Left ventricle myocardium inferior (tissue), 1 donor: Measurements from ENCODE around the gene ACTC1. TPM values are rescaled to one million over a fixed set of nuclear protein-coding genes. Genes with fewer than 3 reads are reported as not detected.
"Not testable (repeated sequence)": the region's sequence is repeated elsewhere in the genome, so short reads cannot be mapped to it uniquely, and the experiment has no call there.

ENCODE experiments used
- DNase-seq: peaks from one replicate; pipeline ENCODE4 v3.0.0-alpha.2; 2020
- H3K27ac ChIP-seq: fragments of 200-600 bp; replicated peaks from 2 replicates; pipeline ENCODE4 v1.8.0; 2021
- H3K27me3 ChIP-seq: fragments of 200-600 bp; 2 replicates; pipeline ENCODE4 v1.8.0; 2021; ENCODE audit warnings: low read depth
- H3K36me3 ChIP-seq: fragments of 200-600 bp; 2 replicates; pipeline ENCODE4 v1.8.0; 2021
- H3K4me1 ChIP-seq: fragments of 200-600 bp; 2 replicates; pipeline ENCODE4 v1.8.0; 2021
- H3K4me3 ChIP-seq: fragments of 200-600 bp; 2 replicates; pipeline ENCODE4 v1.8.0; 2021; ENCODE audit warnings: mild to moderate bottlenecking, moderate library complexity
- H3K9me3 ChIP-seq: fragments of 200-600 bp; replicated peaks from 2 replicates; pipeline ENCODE4 v1.8.0; 2021
- intact Hi-C: fragments of 100-400 bp; cut with micrococcal nuclease; formaldehyde crosslinking; loops from one replicate; pipeline ENCODE4 v1.11.0; 2022
- total RNA-seq: library from RNA; stranded (reverse); fragmentation: NEBNext Ultra II Directional; extraction: Animal tissue kit (Norgen Biotek cat#: 25700); gene quantifications from one replicate; pipeline ENCODE4 v1.2.1, GENCODE V29; 2021
- TF ChIP-seq, protein P1 (sequence below): fragments of 200-600 bp; IDR thresholded peaks from 2 replicates; pipeline ENCODE4 v1.8.0; 2021; ENCODE audit warnings: antibody characterized with exemption, mild to moderate bottlenecking, borderline replicate concordance
- donor health status: DM: no; HTN: yes; CAD: no; lungs with severe emphysema.

The ACTC1 gene
- total RNA-seq, 1 donor from 2014 or later, result 13,225 TPM

DNA sequence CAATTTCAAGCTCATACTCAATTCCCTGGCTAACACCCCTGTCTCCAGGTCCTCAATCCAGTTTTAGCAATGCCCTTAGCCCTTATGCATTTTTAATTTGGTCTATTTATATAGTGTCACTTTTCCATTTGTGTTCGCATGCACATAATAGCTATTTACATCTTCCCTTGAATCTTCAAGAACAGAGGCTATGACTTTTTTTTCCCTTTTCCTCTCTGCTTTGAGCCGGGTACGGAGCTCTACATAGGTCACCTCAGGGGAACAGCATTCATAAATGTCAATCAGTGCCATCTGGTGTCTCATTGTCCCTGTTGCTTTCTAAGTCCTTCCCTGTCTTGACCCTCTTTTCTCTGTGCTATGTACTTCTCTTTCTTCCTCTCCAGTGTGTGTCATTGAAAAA, 26.5 kb upstream of the ACTC1 start:
- no peaks in the 10 kb centered on the region for H3K36me3 ChIP-seq
- intact Hi-C loops, result no loop called here
- no peak overlapping the region for H3K27ac ChIP-seq
- H3K9me3 ChIP-seq, result no peaks in the 10 kb centered on the region
- H3K4me3 ChIP-seq, result no peak overlapping the region
- H3K4me1 ChIP-seq, result no peaks in the 10 kb centered on the region
- H3K27me3 ChIP-seq, result no peaks in the 10 kb centered on the region
- TF ChIP-seq, protein P1, sequence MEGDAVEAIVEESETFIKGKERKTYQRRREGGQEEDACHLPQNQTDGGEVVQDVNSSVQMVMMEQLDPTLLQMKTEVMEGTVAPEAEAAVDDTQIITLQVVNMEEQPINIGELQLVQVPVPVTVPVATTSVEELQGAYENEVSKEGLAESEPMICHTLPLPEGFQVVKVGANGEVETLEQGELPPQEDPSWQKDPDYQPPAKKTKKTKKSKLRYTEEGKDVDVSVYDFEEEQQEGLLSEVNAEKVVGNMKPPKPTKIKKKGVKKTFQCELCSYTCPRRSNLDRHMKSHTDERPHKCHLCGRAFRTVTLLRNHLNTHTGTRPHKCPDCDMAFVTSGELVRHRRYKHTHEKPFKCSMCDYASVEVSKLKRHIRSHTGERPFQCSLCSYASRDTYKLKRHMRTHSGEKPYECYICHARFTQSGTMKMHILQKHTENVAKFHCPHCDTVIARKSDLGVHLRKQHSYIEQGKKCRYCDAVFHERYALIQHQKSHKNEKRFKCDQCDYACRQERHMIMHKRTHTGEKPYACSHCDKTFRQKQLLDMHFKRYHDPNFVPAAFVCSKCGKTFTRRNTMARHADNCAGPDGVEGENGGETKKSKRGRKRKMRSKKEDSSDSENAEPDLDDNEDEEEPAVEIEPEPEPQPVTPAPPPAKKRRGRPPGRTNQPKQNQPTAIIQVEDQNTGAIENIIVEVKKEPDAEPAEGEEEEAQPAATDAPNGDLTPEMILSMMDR, result no peak
- no peak for DNase-seq

DNA sequence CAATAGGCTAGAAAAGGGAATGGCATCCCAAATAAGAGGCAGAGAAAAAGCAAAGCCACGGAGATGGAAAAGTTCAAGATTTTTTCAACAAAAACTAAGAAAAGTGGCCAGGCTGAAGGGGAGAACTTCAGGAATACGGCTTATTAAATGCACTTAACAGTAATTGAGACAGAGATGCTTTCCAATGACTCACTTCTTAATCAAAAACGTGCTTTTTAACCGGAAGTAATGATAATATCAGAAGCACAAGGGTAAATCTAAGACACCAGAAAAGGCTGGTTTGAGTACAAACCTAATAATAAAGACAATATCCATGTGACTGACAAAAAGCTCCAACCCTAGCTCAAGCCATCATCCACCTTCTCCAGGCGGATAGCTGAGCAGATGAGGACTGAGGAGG, 24.8 kb upstream of the ACTC1 start:
- H3K9me3 ChIP-seq, result no peaks in the 10 kb centered on the region
- no peak for DNase-seq
- no peak overlapping the region for H3K27ac ChIP-seq
- H3K36me3 ChIP-seq, result no peaks in the 10 kb centered on the region
- H3K4me1 ChIP-seq, result no peaks in the 10 kb centered on the region
- no peaks in the 10 kb centered on the region for H3K27me3 ChIP-seq
- TF ChIP-seq, protein P1, result no peak
- H3K4me3 ChIP-seq, result no peak overlapping the region
- intact Hi-C loops, result no loop called here

DNA sequence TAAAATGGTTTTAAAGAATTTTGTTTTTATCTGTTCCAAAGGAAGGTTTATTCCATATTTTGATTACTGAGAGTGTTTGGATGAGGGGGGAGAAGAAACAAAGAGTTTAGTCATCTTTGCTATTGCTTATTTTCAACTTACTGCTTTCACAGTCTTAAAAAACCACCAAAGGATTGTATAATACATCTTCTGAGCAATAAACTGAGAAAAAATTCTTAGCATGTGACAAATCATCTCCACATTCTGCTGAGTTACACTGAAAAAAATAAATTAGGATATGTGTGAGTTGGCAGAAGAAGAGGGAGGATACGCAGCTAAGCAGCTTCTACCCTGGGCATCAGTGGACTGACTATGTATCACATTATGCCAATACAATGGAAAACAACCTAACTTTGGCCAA, 23.2 kb upstream of the ACTC1 start:
- H3K27me3 ChIP-seq, result no peaks in the 10 kb centered on the region
- H3K9me3 ChIP-seq, result no peaks in the 10 kb centered on the region
- H3K36me3 ChIP-seq, result no peaks in the 10 kb centered on the region
- H3K4me1 ChIP-seq, result peaks cover 1% of the 10 kb centered on the region
- H3K4me3 ChIP-seq, result no peak overlapping the region
- H3K27ac ChIP-seq, result no peak overlapping the region
- intact Hi-C loops, result no loop called here
- TF ChIP-seq, protein P1, result no peak
- DNase-seq, result no peak

DNA sequence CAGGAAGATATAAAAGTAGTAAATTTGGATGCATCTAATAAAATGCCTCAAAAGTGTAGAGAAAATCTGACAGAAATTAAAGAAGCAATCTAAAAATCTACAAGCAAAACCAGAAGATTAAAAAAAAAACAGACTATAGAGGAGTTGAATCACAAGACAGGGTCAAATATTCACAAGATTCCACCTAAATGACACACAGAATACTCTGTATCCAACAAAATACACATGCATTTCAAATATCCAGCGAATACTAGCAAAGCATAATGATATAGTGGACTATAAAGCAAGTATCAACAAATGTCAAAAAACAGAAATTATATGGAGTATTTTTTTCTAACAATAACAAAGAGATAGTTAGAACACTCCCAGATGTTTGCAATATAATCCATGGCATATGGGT, 20.5 kb upstream of the ACTC1 start:
- Histone ChIP-seq H3K4me1 (peaks cover 14% of the 10 kb centered on the region), H3K27me3 (no peaks in the 10 kb centered on the region), H3K9me3 (no peaks in the 10 kb centered on the region), H3K27ac (no peak overlapping the region), H3K4me3 (no peak overlapping the region), H3K36me3 (no peaks in the 10 kb centered on the region)
- intact Hi-C loops, result no loop called here
- TF ChIP-seq, protein P1, result no peak
- DNase-seq, result no peak

DNA sequence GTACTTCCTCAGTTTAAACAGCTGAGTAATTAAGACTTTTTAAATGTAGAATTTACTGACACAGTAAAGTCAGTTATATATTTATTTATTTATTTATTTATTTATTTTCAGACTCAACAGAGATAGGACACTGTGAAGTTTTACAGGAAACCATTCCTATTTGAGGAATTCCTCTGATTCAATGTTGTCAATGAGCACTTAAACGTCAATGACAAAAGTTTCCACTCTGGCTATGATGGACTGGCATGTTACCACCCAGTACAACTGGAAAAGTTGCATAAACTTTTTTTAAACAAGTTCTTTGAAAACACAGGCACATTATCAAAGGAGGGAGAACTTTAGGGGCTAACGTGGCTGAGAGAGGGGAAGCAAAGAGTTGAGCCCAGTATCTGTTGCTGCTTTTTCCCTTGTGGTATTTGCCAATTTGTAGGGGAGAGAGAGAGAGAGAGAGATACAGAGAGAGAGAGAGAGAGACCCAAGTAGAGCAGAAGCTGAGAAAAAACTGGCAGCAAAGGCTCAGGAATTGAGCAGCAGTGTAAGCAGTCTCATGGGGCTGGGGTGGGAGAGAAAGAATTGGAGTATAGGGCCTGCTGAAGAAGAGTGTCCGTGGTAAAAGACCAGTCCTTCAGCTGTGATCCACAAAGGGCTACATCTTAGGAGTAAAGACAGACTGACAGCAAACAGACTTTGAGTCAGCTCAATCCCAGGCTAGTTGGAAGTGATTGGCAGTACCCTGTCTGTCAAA, 18.3 kb upstream of the ACTC1 start:
- Histone ChIP-seq H3K4me1 (peaks cover 14% of the 10 kb centered on the region), H3K36me3 (no peaks in the 10 kb centered on the region), H3K9me3 (no peaks in the 10 kb centered on the region), H3K4me3 (no peak overlapping the region), H3K27me3 (no peaks in the 10 kb centered on the region), H3K27ac (no peak overlapping the region)
- no peak for DNase-seq
- TF ChIP-seq, protein P1, result no peak
- intact Hi-C loops, result no loop called here

DNA sequence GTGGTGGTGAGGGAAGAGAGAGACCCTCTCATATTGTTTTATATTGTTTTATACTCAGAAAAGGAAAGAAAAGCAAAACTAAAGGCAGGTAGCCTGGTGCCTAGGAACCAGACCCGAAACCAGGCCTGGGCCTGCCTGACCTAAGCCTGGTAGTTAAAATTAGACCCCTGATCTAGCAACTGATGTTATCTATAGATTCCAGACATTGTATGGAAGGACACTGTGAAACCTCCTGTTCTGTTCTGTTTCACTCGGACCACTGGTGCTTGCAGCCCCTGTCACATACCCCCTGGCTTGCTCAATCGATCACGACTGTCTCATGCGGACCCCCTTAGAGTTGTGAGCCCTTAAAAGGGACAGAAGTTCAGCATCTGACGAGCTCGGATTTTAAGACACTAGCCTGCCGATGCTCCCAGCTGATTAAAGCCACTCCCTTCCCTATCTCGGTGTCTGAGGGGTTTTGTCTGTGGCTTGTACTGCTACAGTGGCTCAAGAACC, 17.6 kb upstream of the ACTC1 start:
- H3K4me3 ChIP-seq, intact Hi-C loops, H3K36me3 ChIP-seq, H3K27me3 ChIP-seq, DNase-seq, H3K9me3 ChIP-seq, H3K27ac ChIP-seq: not testable (repeated sequence)
- H3K4me1 ChIP-seq, result peaks cover 14% of the 10 kb centered on the region
